Gastrocnemius medialis (tissue), 4 donors: Measurements from ENCODE around the gene ATP9B.

ENCODE experiments used
- CTCF ChIP-seq, 5 experiments: fragments of 450-650 bp in 3 of 5; fragments of 200-600 bp in 2 of 5; sonication (generic) in 2 of 5; IDR thresholded peaks in 4 of 5; conservative IDR thresholded peaks in 1 of 5; 1 replicate in 4 of 5; 2 replicates in 1 of 5; pipeline ENCODE4 v1.5.1; 2016 to 2019; ENCODE audit warnings: antibody characterized with exemption in 5 of 5, mild to moderate bottlenecking in 3 of 5, moderate library complexity in 3 of 5
- POLR2A ChIP-seq, 2 donors: fragments of 450-650 bp; IDR thresholded peaks; one replicate each; pipeline ENCODE4 v1.6.1; 2017; ENCODE audit warnings: antibody characterized with exemption in 2 of 2, mild to moderate bottlenecking in 2 of 2, moderate library complexity in 2 of 2

GRCh38 chr18:79420033-79420745 lies 351.0 kb downstream of the ATP9B start:
- TF ChIP-seq CTCF (IDR thresholded peaks at IDR 0.05 in 4 of 5, conservative IDR thresholded peaks at IDR 0.05 in 1 of 5) (no peak), POLR2A (IDR thresholded peaks at IDR 0.05) (no peak)
